H1 (cell line): ENCODE measurements around the gene TRAF5. TPM values are rescaled to one million over a fixed set of nuclear protein-coding genes. Genes with fewer than 3 reads are reported as not detected.
A peak's percentile ranks its signal among the peaks of the same experiment; 100 is the strongest.

Experiments
- CHD1 ChIP-seq: IDR thresholded peaks from 2 replicates; pipeline ENCODE4 v1.6.1; 2012; ENCODE audit warnings: low read depth, low read length, improper control_type of control experiment
- CHD7 ChIP-seq: fragments of 300-600 bp; sonication (generic); IDR thresholded peaks from 2 replicates; pipeline ENCODE4 v1.7.1; 2012; ENCODE audit warnings: low read length, moderate library complexity, mild to moderate bottlenecking, inconsistent platforms; ENCODE audit not compliant: insufficient replicate concordance
- KDM4A ChIP-seq: IDR thresholded peaks from one replicate; pipeline ENCODE4 v1.7.1; 2012; ENCODE audit warnings: low read depth, mild to moderate bottlenecking, moderate library complexity, low read length, inconsistent platforms; ENCODE audit not compliant: severe bottlenecking
- NANOG ChIP-seq: IDR thresholded peaks from 2 replicates; pipeline ENCODE4 v1.6.1; 2011; ENCODE audit warnings: low read length, low read depth, mild to moderate bottlenecking, inconsistent platforms; ENCODE audit not compliant: insufficient read depth, poor library complexity, severe bottlenecking
- NRF1 ChIP-seq: IDR thresholded peaks from 2 replicates; pipeline ENCODE4 v1.6.1; 2011; ENCODE audit warnings: mild to moderate bottlenecking, low read depth, low read length, improper control_type of control experiment
- POU5F1 ChIP-seq: IDR thresholded peaks from 2 replicates; pipeline ENCODE4 v1.6.1; 2011; ENCODE audit warnings: low read depth, mild to moderate bottlenecking, low read length, moderate library complexity
- SIN3A ChIP-seq, 2 experiments: IDR thresholded peaks in 1 of 2; conservative IDR thresholded peaks in 1 of 2; 2 replicates each; pipeline ENCODE4 v1.6.1; 2011 to 2012; ENCODE audit warnings: low read length in 2 of 2, improper control_type of control experiment in 1 of 2, low read depth in 1 of 2, mild to moderate bottlenecking in 1 of 2
- SRF ChIP-seq: IDR thresholded peaks from 2 replicates; pipeline ENCODE4 v1.6.1; 2011; ENCODE audit warnings: mild to moderate bottlenecking, low read depth, low read length, moderate library complexity
- YY1 ChIP-seq: IDR thresholded peaks from 2 replicates; pipeline ENCODE4 v1.6.1; 2011; ENCODE audit warnings: low read depth, mild to moderate bottlenecking, low read length
- ZNF274 ChIP-seq: IDR thresholded peaks from 2 replicates; pipeline ENCODE4 v1.7.0; 2012; ENCODE audit warnings: low read length, borderline replicate concordance; ENCODE audit errors: extremely low read depth
- polyA plus RNA-seq, 7 experiments: library from polyadenylated mRNA; depleted of rRNA in 3 of 7; stranded (reverse) in 5 of 7; unstranded in 2 of 7; fragments of >200 nt in 5 of 7; fragments of 200-250 nt in 2 of 7; gene quantifications; 1 replicate in 5 of 7; 2 replicates in 1 of 7; 4 replicates in 1 of 7; pipeline versions ENCODE4 v1.2.1 to v1.2.3, GENCODE V29; 2011 to 2013; ENCODE audit warnings: missing spikeins in 2 of 7, mixed read lengths in 2 of 7
- total RNA-seq: library from RNA; stranded (reverse); fragmentation: NEBNext Ultra II Directional; extraction: Animal tissue kit (Norgen Biotek cat#: 25700); gene quantifications from 2 replicates; pipeline ENCODE4 v1.2.1, GENCODE V29; 2021

Gene TRAF5
- total and polyA plus RNA-seq, 2 of the 8 experiments (the other 6 are each of a cell fraction or from before 2014, with no cell fraction given) = 13.0 to 17.1 TPM

- TF ChIP-seq KDM4A (peak; percentile 53), CHD7 (no peak), SIN3A (conservative IDR thresholded peaks at IDR 0.05 in 1 of 2, IDR thresholded peaks at IDR 0.05 in 1 of 2; ENCODE audit: low read depth in 1 of 2, low read length in 2 of 2) (no peak), CHD1 (no peak), ZNF274 (no peak), POU5F1 (no peak), YY1 (no peak), NRF1 (no peak), NANOG (no peak), SRF (no peak)
Measured at GRCh38 chr1:211326528-211327345, at the start of gene TRAF5 (continued).
